Retinal pigment epithelial cell (primary cell): ENCODE results near the gene ERC2.

ENCODE experiments used
- DNase-seq: peaks from one replicate; pipeline ENCODE4 v3.0.0-alpha.2; 2010; ENCODE audit warnings: low read depth
- H3K4me3 ChIP-seq: 2 replicates; pipeline ENCODE4 v1.5.1; 2011; ENCODE audit warnings: mild to moderate bottlenecking, low read length, control low read depth, moderate library complexity
- TF ChIP-seq, protein P1 (sequence below): conservative IDR thresholded peaks from 2 replicates; pipeline ENCODE4 v1.5.1; 2011; ENCODE audit warnings: low read depth, low read length, control low read depth, inconsistent platforms

The ERC2 gene

DNA sequence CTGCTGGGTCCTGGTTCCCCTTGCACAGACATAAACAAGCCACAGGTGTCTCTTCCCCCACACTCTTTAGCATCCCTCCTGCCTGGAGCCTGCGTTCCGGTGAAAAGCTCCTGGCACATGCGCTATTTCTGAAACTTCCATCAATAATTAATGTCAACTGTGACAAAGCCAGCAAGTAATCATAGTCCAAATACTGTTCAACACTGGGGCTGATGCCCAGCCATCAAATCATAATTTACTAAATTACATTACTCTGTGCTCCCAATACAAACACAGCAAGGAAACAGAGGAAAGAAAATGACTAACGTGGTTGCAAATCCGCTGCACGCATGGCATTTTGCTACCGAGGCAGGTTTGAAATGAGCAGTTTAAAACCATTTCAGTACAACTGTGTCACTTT, 294.7 kb downstream of the ERC2 start:
- H3K4me3 ChIP-seq: no peak overlapping the region
- no peak for DNase-seq
- TF ChIP-seq, protein P1, sequence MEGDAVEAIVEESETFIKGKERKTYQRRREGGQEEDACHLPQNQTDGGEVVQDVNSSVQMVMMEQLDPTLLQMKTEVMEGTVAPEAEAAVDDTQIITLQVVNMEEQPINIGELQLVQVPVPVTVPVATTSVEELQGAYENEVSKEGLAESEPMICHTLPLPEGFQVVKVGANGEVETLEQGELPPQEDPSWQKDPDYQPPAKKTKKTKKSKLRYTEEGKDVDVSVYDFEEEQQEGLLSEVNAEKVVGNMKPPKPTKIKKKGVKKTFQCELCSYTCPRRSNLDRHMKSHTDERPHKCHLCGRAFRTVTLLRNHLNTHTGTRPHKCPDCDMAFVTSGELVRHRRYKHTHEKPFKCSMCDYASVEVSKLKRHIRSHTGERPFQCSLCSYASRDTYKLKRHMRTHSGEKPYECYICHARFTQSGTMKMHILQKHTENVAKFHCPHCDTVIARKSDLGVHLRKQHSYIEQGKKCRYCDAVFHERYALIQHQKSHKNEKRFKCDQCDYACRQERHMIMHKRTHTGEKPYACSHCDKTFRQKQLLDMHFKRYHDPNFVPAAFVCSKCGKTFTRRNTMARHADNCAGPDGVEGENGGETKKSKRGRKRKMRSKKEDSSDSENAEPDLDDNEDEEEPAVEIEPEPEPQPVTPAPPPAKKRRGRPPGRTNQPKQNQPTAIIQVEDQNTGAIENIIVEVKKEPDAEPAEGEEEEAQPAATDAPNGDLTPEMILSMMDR: no peak

DNA sequence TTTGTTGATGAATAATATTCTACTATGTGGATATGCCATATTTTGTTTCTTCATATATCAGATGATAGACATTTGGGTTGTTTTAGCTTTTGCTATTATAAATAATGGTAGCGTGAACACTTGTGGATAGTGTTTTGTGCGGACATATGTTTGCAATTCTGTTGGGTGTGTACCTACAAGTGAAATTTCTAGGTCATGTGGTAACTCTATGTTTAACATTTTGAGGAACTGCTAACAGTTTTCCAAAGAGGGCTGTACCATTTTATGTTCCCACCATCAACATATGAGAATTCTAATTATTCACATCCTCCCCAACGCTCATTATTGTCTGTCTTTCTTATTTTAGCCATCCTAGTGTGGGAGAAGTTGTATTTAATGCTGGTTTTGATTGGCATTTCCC, 303.8 kb downstream of the ERC2 start:
- no peak overlapping the region for H3K4me3 ChIP-seq
- no peak for DNase-seq
- TF ChIP-seq, protein P1: no peak

DNA sequence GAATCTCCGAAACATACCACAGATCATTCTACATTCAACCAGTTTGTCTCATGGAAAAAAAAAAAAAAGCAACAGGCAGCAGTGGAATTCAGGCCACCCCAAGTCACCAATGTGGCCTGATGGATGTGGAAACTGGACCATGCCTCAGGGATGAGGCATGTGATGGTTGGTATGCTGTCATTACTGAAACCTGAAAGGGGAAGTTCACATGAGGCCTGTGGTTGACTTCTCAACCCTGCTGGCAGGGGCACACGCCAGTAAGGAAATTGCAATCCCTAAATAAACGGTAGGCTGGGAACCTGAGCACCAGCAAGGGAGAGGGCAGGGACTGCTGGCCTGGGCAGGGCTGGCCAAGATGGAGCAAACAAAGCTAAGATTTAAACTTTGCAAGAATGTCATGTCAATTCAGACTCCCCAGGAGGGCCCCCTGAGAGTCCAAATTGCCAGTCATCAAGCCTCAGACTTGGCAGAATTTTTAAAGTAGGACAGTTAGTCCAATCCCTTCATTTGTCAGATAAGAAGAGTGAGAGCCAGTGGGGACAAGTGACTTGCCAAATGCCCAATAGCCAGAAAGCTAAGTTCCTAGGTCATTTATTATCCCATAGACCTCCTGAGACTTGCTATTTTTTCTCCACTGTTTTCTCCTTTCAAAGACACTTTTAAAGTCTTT, 310.4 kb downstream of the ERC2 start:
- TF ChIP-seq, protein P1: no peak
- no peak overlapping the region for H3K4me3 ChIP-seq
- no peak for DNase-seq

DNA sequence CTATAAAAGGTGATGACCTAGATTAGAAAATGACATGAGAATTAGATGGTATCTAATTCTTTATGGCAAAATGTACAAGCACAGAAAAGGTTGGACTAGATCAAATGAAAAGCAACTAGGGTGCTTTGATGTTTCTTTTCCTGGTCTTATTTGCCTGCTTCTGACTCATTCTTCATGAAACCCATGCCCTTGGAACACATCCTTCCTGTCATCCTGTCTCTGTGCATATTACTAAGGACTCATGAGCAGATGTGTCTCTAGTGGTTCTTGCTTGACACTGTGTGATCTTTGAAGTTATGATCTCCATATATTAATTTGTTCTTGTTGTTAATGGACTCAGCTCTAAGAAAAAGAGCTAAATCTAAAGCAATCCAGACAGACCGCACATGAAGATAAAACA, 314.0 kb downstream of the ERC2 start:
- TF ChIP-seq, protein P1: no peak
- no peak overlapping the region for H3K4me3 ChIP-seq
- no peak for DNase-seq

DNA sequence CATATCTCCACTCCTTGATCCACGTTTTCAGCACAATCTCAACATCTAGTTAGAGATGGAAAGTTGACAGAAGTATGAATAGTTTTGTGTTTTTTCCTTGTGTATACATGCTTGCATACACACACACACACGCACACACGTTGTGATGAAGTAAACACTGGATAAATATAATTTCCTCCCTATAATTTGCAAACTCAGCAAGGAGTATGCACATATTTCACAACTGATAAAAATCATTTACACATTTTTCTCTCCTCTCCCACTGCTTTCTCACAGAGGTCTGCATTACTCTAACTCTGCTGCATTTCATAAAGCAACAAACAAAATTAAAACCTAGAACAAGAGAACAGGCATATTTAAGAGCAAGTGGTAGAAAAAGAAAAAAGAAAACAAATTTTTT, 320.9 kb downstream of the ERC2 start:
- TF ChIP-seq, protein P1: no peak
- H3K4me3 ChIP-seq: no peak overlapping the region
- DNase-seq: no peak

DNA sequence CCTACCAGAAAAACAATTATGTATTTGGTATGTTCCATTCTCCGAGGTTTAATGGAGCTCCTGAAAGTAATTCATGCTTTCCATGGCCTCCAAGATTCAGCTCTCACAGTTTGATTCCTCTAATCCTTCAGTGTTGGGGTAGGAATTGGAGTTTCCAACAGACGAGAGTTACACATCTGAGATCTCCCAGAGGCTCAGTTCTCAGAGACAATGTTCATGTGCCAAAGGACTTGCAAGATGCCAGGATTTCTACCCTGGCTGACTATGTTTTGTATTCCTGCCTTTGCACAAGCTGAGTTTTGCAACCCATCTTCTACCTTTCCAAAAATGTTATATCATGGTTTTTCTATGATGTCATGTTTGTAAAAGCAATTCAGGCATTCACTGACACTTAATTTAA, 322.9 kb downstream of the ERC2 start:
- no peak for DNase-seq
- TF ChIP-seq, protein P1: no peak
- no peak overlapping the region for H3K4me3 ChIP-seq

DNA sequence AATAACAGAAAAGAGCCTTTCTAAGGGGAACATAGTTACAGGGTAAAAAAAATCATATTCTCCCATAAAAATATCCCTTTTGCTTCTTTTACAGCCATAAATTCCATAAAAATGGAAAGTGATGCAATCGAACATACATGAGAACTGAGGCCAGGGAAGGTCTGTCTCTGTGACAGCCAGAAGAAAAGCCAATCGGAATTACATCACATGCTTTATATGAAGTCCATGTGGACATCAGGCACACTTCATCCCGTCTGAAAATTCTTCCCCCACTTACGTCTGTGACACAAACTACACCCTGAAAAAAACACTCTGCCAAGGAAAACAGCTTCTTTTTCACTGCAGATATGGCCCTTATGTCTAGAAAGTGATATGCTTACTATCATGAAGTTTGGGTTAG, 323.5 kb downstream of the ERC2 start:
- DNase-seq: no peak
- H3K4me3 ChIP-seq: no peak overlapping the region
- TF ChIP-seq, protein P1: no peak
